ENCODE measurements around the gene TAPT1.
A peak's percentile ranks its signal among the peaks of the same experiment; 100 is the strongest.

The TAPT1 gene

GRCh38 chr4:16267639-16268038 lies 41.4 kb upstream of the TAPT1 start:
- TF ChIP-seq CTCF (IDR thresholded peaks at IDR 0.05; ENCODE audit: extremely low read depth, missing control alignments) = no peak
- DNase-seq (ENCODE audit: low spot score) = no peak

GRCh38 chr4:16265820-16266219 lies 39.5 kb upstream of the TAPT1 start:
- TF ChIP-seq CTCF (IDR thresholded peaks at IDR 0.05; ENCODE audit: extremely low read depth, missing control alignments) = no peak
- DNase-seq (ENCODE audit: low spot score) = no peak

- DNase-seq (ENCODE audit: low spot score) = peak; percentile 57
- peak; percentile 33 for TF ChIP-seq CTCF (IDR thresholded peaks at IDR 0.05; ENCODE audit: extremely low read depth, missing control alignments)
These were observed 38.5 kb upstream of the TAPT1 start for GRCh38 chr4:16264798-16265197.

GRCh38 chr4:16263056-16263455 lies 36.8 kb upstream of the TAPT1 start:
- no peak for TF ChIP-seq CTCF (IDR thresholded peaks at IDR 0.05; ENCODE audit: extremely low read depth, missing control alignments)

GRCh38 chr4:16262188-16262587 lies 35.9 kb upstream of the TAPT1 start:
- no peak for DNase-seq (ENCODE audit: low spot score)
- no peak for TF ChIP-seq CTCF (IDR thresholded peaks at IDR 0.05; ENCODE audit: extremely low read depth, missing control alignments)

More at GRCh38 chr4:16263056-16263455, 36.8 kb upstream of the TAPT1 start:
- DNase-seq (ENCODE audit: low spot score) = no peak

- no peak for DNase-seq (ENCODE audit: low spot score)
- TF ChIP-seq CTCF (IDR thresholded peaks at IDR 0.05; ENCODE audit: extremely low read depth, missing control alignments) = no peak
These were observed 35.1 kb upstream of the TAPT1 start for GRCh38 chr4:16261313-16261878.

- no peak for DNase-seq (ENCODE audit: low spot score)
- TF ChIP-seq CTCF (IDR thresholded peaks at IDR 0.05; ENCODE audit: extremely low read depth, missing control alignments) = no peak
These were observed 33.6 kb upstream of the TAPT1 start for GRCh38 chr4:16259889-16260246.
